Thyroid gland (tissue), 4 donors: ENCODE data around the gene CIB2.

ENCODE experiments used
- CTCF ChIP-seq, 6 experiments: fragments of 200-600 bp in 3 of 6; fragments of 450-650 bp in 3 of 6; sonication (generic) in 3 of 6; IDR thresholded peaks; one replicate each; pipeline ENCODE4 v1.5.1; 2016 to 2019; ENCODE audit warnings: antibody characterized with exemption in 6 of 6, mild to moderate bottlenecking in 2 of 6, inconsistent platforms in 1 of 6, moderate library complexity in 1 of 6
- POLR2A ChIP-seq, 2 donors: fragments of 450-650 bp; IDR thresholded peaks; one replicate each; pipeline ENCODE4 v1.6.1; 2017; ENCODE audit warnings: antibody characterized with exemption in 2 of 2, mild to moderate bottlenecking in 2 of 2, moderate library complexity in 1 of 2

GRCh38 chr15:78080088-78080460 is 51.2 kb downstream of the CIB2 start:
- TF ChIP-seq CTCF (IDR thresholded peaks at IDR 0.05) (no peak), POLR2A (IDR thresholded peaks at IDR 0.05) (no peak)
